ENCODE data around the gene FNBP1. TPM values are rescaled to one million over a fixed set of nuclear protein-coding genes. Genes with fewer than 3 reads are reported as not detected.

The FNBP1 gene
- total and polyA plus RNA-seq, 2 of the 13 experiments (the other 11 are each of a cell fraction or from before 2014, with no cell fraction given), result 5.4 to 19.5 TPM

GRCh38 chr9:130015353-130016019 is 27.5 kb downstream of the FNBP1 start:
- TF ChIP-seq DDIT3 (CRISPR knock-in tag; IDR thresholded peaks at IDR 0.05) (no peak), MAFF (IDR thresholded peaks at IDR 0.05; ENCODE audit: low read depth, low read length) (no peak), CREB3 (CRISPR knock-in tag; IDR thresholded peaks at IDR 0.05) (no peak)
- DNase-seq (ENCODE audit: low spot score) (no peak), FAIRE-seq (no peak), ATAC-seq (no peak)
- no peaks in the 10 kb centered on the region for H3K27me3 ChIP-seq (ENCODE audit: control insufficient read depth in 1 of 2, insufficient read depth in 2 of 2, low read length in 2 of 2)
- H3K9ac ChIP-seq (ENCODE audit: insufficient read depth, low read depth, low read length), result no peak overlapping the region
- in situ Hi-C loops (cut with HindIII; ENCODE audit: extremely low pct_ligation_motif_present, low pct_unique_long_range_greater_than_20kb) (no loop called here), intact Hi-C loops (cut with micrococcal nuclease; ENCODE audit: unreplicated experiment) (no loop called here)
- BruUV-seq (replicated peaks), result no TSS peak
- H3K36me3 ChIP-seq (replicated peaks in 1 of 2; ENCODE audit: control insufficient read depth in 1 of 2, insufficient read depth in 2 of 2, low read length in 2 of 2), result no peaks in the 10 kb centered on the region
- CTCF ChIA-PET (ENCODE audit: low intra/inter-chr PET ratio, low total read pairs), result no interaction called here
- peaks cover 8% of the 10 kb centered on the region; the same call in 1 of the 2 replicates for H3K9me3 ChIP-seq (ENCODE audit: low read length)
- no peak overlapping the region for H3K4me2 ChIP-seq (ENCODE audit: low read depth, low read length)
- no peak overlapping the region for H2AFZ ChIP-seq (ENCODE audit: low read length)
- 97% methylated on average over 5 of the region's 5 CpGs for WGBS (ENCODE audit: low lambda C conversion rate)
- H3K79me2 ChIP-seq (ENCODE audit: insufficient read depth, low read length), result peaks cover 11% of the 10 kb centered on the region
- H4K20me1 ChIP-seq (ENCODE audit: insufficient read depth, low read length), result no peaks in the 10 kb centered on the region; the same call in 1 of the 2 replicates
- no peak overlapping the region for H3K4me3 ChIP-seq (replicated peaks in 1 of 3; ENCODE audit: insufficient read depth in 1 of 3, low read depth in 2 of 3, low read length in 3 of 3)
- H3K27ac ChIP-seq (ENCODE audit: extremely low read length, insufficient read depth, low read length), result no peak overlapping the region
- peaks cover 8% of the 10 kb centered on the region for H3K4me1 ChIP-seq (ENCODE audit: insufficient read depth, low read length)
- POLR2A ChIA-PET, result no interaction called here

GRCh38 chr9:130013326-130013725 is 29.7 kb downstream of the FNBP1 start:
- no peaks in the 10 kb centered on the region; the same call in 1 of the 2 replicates for H4K20me1 ChIP-seq (ENCODE audit: insufficient read depth, low read length)
- peaks cover 8% of the 10 kb centered on the region; the same call in 1 of the 2 replicates for H3K9me3 ChIP-seq (ENCODE audit: low read length)
- peaks cover 24% of the 10 kb centered on the region for H3K4me1 ChIP-seq (ENCODE audit: insufficient read depth, low read length)
- H3K27ac ChIP-seq (ENCODE audit: extremely low read length, insufficient read depth, low read length), result no peak overlapping the region
- intact Hi-C loops (cut with micrococcal nuclease; ENCODE audit: unreplicated experiment), result no loop called here
- ChIA-PET CTCF (ENCODE audit: low intra/inter-chr PET ratio, low total read pairs) (no interaction called here), POLR2A (no interaction called here)
- 84% methylated on average over 2 of the region's 2 CpGs for WGBS (ENCODE audit: low lambda C conversion rate)
- no peak for ATAC-seq
- no TSS peak for BruUV-seq (replicated peaks)
- FAIRE-seq, result no peak
- H3K79me2 ChIP-seq (ENCODE audit: insufficient read depth, low read length), result peaks cover 14% of the 10 kb centered on the region
- no peak overlapping the region for H3K4me3 ChIP-seq (replicated peaks in 1 of 3; ENCODE audit: insufficient read depth in 1 of 3, low read depth in 2 of 3, low read length in 3 of 3)
- no peak overlapping the region for H2AFZ ChIP-seq (ENCODE audit: low read length)
- no peaks in the 10 kb centered on the region for H3K36me3 ChIP-seq (replicated peaks in 1 of 2; ENCODE audit: control insufficient read depth in 1 of 2, insufficient read depth in 2 of 2, low read length in 2 of 2)
- in situ Hi-C loops (cut with HindIII; ENCODE audit: extremely low pct_ligation_motif_present, low pct_unique_long_range_greater_than_20kb), result no loop called here
- H3K27me3 ChIP-seq (ENCODE audit: control insufficient read depth in 1 of 2, insufficient read depth in 2 of 2, low read length in 2 of 2), result no peaks in the 10 kb centered on the region
- no peak overlapping the region for H3K9ac ChIP-seq (ENCODE audit: insufficient read depth, low read depth, low read length)
- no peak overlapping the region for H3K4me2 ChIP-seq (ENCODE audit: low read depth, low read length)
- no peak for DNase-seq (ENCODE audit: low spot score)
- TF ChIP-seq SNAI1 (CRISPR knock-in tag; IDR thresholded peaks at IDR 0.05; ENCODE audit: borderline replicate concordance) (no peak), ZNF296 (CRISPR knock-in tag; conservative IDR thresholded peaks at IDR 0.05) (no peak), NFRKB (IDR thresholded peaks at IDR 0.05) (no peak), MIER2 (CRISPR knock-in tag; IDR thresholded peaks at IDR 0.05) (no peak), ZNF616 (CRISPR knock-in tag; IDR thresholded peaks at IDR 0.05; ENCODE audit: low read depth) (no peak), TOPORS (CRISPR knock-in tag; IDR thresholded peaks at IDR 0.05) (no peak), ZBTB44 (CRISPR knock-in tag; IDR thresholded peaks at IDR 0.05) (no peak), ZNF782 (CRISPR knock-in tag; IDR thresholded peaks at IDR 0.05; ENCODE audit: borderline replicate concordance) (no peak), ZNF350 (CRISPR knock-in tag; IDR thresholded peaks at IDR 0.05; ENCODE audit: borderline replicate concordance, low read depth) (no peak), POLR2G (IDR thresholded peaks at IDR 0.05; ENCODE audit: low read depth, low read length) (no peak), KLF16 (CRISPR knock-in tag; IDR thresholded peaks at IDR 0.05) (no peak), ZKSCAN1 (IDR thresholded peaks at IDR 0.05; ENCODE audit: low read length) (no peak), ATF7-NPFF (CRISPR knock-in tag; IDR thresholded peaks at IDR 0.05; ENCODE audit: low read depth) (no peak), JUN (CRISPR knock-in tag; IDR thresholded peaks at IDR 0.05) (no peak), REL (CRISPR knock-in tag; conservative IDR thresholded peaks at IDR 0.05) (no peak)
